G401 (cell line): ENCODE measurements around the gene PSIP1. TPM values are rescaled to one million over a fixed set of nuclear protein-coding genes. Genes with fewer than 3 reads are reported as not detected.
A peak's percentile ranks its signal among the peaks of the same experiment; 100 is the strongest.

Experiments used
- DNase-seq: peaks from one replicate; pipeline ENCODE4 v3.0.0-alpha.2; 2015; ENCODE audit warnings: low spot score
- in situ Hi-C: cut with HindIII; loops from 2 replicates; pipeline ENCODE4 v1.10.0; 2016; ENCODE audit warnings: low sequenced_read_pairs, mixed read lengths
- total RNA-seq: library from RNA; depleted of rRNA; stranded (reverse); fragments of >200 nt; shearing (Covaris generic); gene quantifications from 2 replicates; pipeline ENCODE4 v1.2.3, GENCODE V29; 2014

The PSIP1 gene
- total RNA-seq, 1 experiment from 2014 or later, result 87.4 TPM

- peak; percentile 71 for DNase-seq
- in situ Hi-C loops, result no loop called here
Measured at GRCh38 chr9:15509931-15510788, 610 bp downstream of the PSIP1 start.

- in situ Hi-C loops, result no loop called here
- no peak for DNase-seq
Measured at GRCh38 chr9:15505921-15506320, 4.8 kb downstream of the PSIP1 start.

- in situ Hi-C loops, result no loop called here
- DNase-seq, result no peak
Measured at GRCh38 chr9:15501803-15502202, 9.0 kb downstream of the PSIP1 start.

GRCh38 chr9:15501179-15501578 lies 9.6 kb downstream of the PSIP1 start:
- DNase-seq, result no peak
- in situ Hi-C loops, result no loop called here

- DNase-seq, result no peak
- in situ Hi-C loops, result no loop called here
Measured at GRCh38 chr9:15499139-15499538, 11.6 kb downstream of the PSIP1 start.

GRCh38 chr9:15498246-15498995 lies 12.3 kb downstream of the PSIP1 start:
- in situ Hi-C loops, result no loop called here

GRCh38 chr9:15492485-15493150 lies 18.2 kb downstream of the PSIP1 start:
- in situ Hi-C loops, result no loop called here
- no peak for DNase-seq

More at GRCh38 chr9:15498246-15498995, 12.3 kb downstream of the PSIP1 start:
- no peak for DNase-seq

- in situ Hi-C loops, result no loop called here
- DNase-seq, result no peak
Measured at GRCh38 chr9:15491950-15492349, 18.8 kb downstream of the PSIP1 start.

GRCh38 chr9:15485836-15486666 lies 24.7 kb downstream of the PSIP1 start:
- in situ Hi-C loops, result no loop called here
- no peak for DNase-seq

GRCh38 chr9:15484802-15485201 lies 26.0 kb downstream of the PSIP1 start:
- in situ Hi-C loops, result no loop called here

GRCh38 chr9:15482146-15482545 lies 28.6 kb downstream of the PSIP1 start:
- in situ Hi-C loops, result no loop called here
- no peak for DNase-seq

More at GRCh38 chr9:15484802-15485201, 26.0 kb downstream of the PSIP1 start:
- no peak for DNase-seq

- DNase-seq, result no peak
- in situ Hi-C loops, result no loop called here
Measured at GRCh38 chr9:15480028-15480427, 30.7 kb downstream of the PSIP1 start.

GRCh38 chr9:15475923-15476536 lies 34.7 kb downstream of the PSIP1 start:
- in situ Hi-C loops, result no loop called here
- DNase-seq, result no peak

GRCh38 chr9:15469862-15470261 lies 40.9 kb downstream of the PSIP1 start:
- in situ Hi-C loops, result no loop called here
- no peak for DNase-seq

GRCh38 chr9:15469406-15469805 lies 41.4 kb downstream of the PSIP1 start:
- in situ Hi-C loops, result no loop called here
- no peak for DNase-seq

- no peak for DNase-seq
- in situ Hi-C loops, result no loop called here
Measured at GRCh38 chr9:15468145-15468544, 42.6 kb downstream of the PSIP1 start.

- DNase-seq, result no peak
- in situ Hi-C loops, result no loop called here
Measured at GRCh38 chr9:15461601-15462000, 49.2 kb downstream of the PSIP1 start.

- DNase-seq, result no peak
- in situ Hi-C loops, result no loop called here
Measured at GRCh38 chr9:15461056-15461455, 49.7 kb downstream of the PSIP1 start.

GRCh38 chr9:15453956-15454355 lies 56.8 kb downstream of the PSIP1 start:
- in situ Hi-C loops, result no loop called here
- no peak for DNase-seq
